ENCODE results near the gene SNAPC2. TPM values are rescaled to one million over a fixed set of nuclear protein-coding genes. Genes with fewer than 3 reads are reported as not detected.

SNAPC2 gene
- total and polyA plus RNA-seq, 2 donors from 2014 or later: 18.4 to 24.3 TPM

GRCh38 chr19:7895565-7895964 is 24.6 kb upstream of the SNAPC2 start:
- no peak for FAIRE-seq
- TF ChIP-seq CTCF (IDR thresholded peaks at IDR 0.05; ENCODE audit: borderline replicate concordance, extremely low read depth, insufficient read depth): no peak
- DNase-seq: no peak

GRCh38 chr19:7897292-7897691 is 22.8 kb upstream of the SNAPC2 start:
- DNase-seq: no peak
- FAIRE-seq: no peak
- intact Hi-C loops (cut with DNase I): no loop called here
- Histone ChIP-seq H3K4me3 (ENCODE audit: low read length in 3 of 3) (no peak overlapping the region), H3K27me3 (ENCODE audit: control insufficient read depth, insufficient read depth, low read length) (no peaks in the 10 kb centered on the region), H3K36me3 (ENCODE audit: control insufficient read depth in 2 of 3, insufficient read depth in 3 of 3, low read length in 3 of 3) (no peaks in the 10 kb centered on the region), H3K9me3 (ENCODE audit: control insufficient read depth in 2 of 3, insufficient read depth in 1 of 3, low read length in 3 of 3) (no peaks in the 10 kb centered on the region), H3K4me1 (ENCODE audit: control insufficient read depth in 2 of 3, insufficient read depth in 2 of 3, low read depth in 1 of 3, low read length in 3 of 3) (no peaks in the 10 kb centered on the region), H3K27ac (ENCODE audit: low read depth in 2 of 2, low read length in 2 of 2) (no peak overlapping the region), H3K9ac (ENCODE audit: low read length in 3 of 3) (no peak overlapping the region)
- no peak for TF ChIP-seq CTCF (IDR thresholded peaks at IDR 0.05; ENCODE audit: borderline replicate concordance, extremely low read depth, insufficient read depth)

More at GRCh38 chr19:7895565-7895964, 24.6 kb upstream of the SNAPC2 start:
- Histone ChIP-seq H3K27ac (ENCODE audit: low read depth in 2 of 2, low read length in 2 of 2) (no peak overlapping the region), H3K9me3 (ENCODE audit: control insufficient read depth in 2 of 3, insufficient read depth in 1 of 3, low read length in 3 of 3) (no peaks in the 10 kb centered on the region), H3K36me3 (ENCODE audit: control insufficient read depth in 2 of 3, insufficient read depth in 3 of 3, low read length in 3 of 3) (no peaks in the 10 kb centered on the region), H3K4me1 (ENCODE audit: control insufficient read depth in 2 of 3, insufficient read depth in 2 of 3, low read depth in 1 of 3, low read length in 3 of 3) (no peaks in the 10 kb centered on the region), H3K9ac (ENCODE audit: low read length in 3 of 3) (no peak overlapping the region), H3K27me3 (ENCODE audit: control insufficient read depth, insufficient read depth, low read length) (no peaks in the 10 kb centered on the region), H3K4me3 (ENCODE audit: low read length in 3 of 3) (no peak overlapping the region)
- intact Hi-C loops (cut with DNase I): no loop called here

- FAIRE-seq: no peak
- intact Hi-C loops (cut with DNase I): no loop called here
- Histone ChIP-seq H3K9ac (ENCODE audit: low read length in 3 of 3) (no peak overlapping the region), H3K9me3 (ENCODE audit: control insufficient read depth in 2 of 3, insufficient read depth in 1 of 3, low read length in 3 of 3) (no peaks in the 10 kb centered on the region), H3K4me3 (ENCODE audit: low read length in 3 of 3) (no peak overlapping the region), H3K27ac (ENCODE audit: low read depth in 2 of 2, low read length in 2 of 2) (no peak overlapping the region), H3K4me1 (ENCODE audit: control insufficient read depth in 2 of 3, insufficient read depth in 2 of 3, low read depth in 1 of 3, low read length in 3 of 3) (peaks cover 0 to 6% (median 4%) of the 10 kb centered on the region in 3 donors), H3K36me3 (ENCODE audit: control insufficient read depth in 2 of 3, insufficient read depth in 3 of 3, low read length in 3 of 3) (no peaks in the 10 kb centered on the region), H3K27me3 (ENCODE audit: control insufficient read depth, insufficient read depth, low read length) (no peaks in the 10 kb centered on the region)
- TF ChIP-seq CTCF (IDR thresholded peaks at IDR 0.05; ENCODE audit: borderline replicate concordance, extremely low read depth, insufficient read depth): no peak
- DNase-seq: no peak
Measured at GRCh38 chr19:7898967-7899366, 21.2 kb upstream of the SNAPC2 start.

- Histone ChIP-seq H3K27me3 (ENCODE audit: control insufficient read depth, insufficient read depth, low read length) (no peaks in the 10 kb centered on the region), H3K36me3 (ENCODE audit: control insufficient read depth in 2 of 3, insufficient read depth in 3 of 3, low read length in 3 of 3) (no peaks in the 10 kb centered on the region), H3K4me1 (ENCODE audit: control insufficient read depth in 2 of 3, insufficient read depth in 2 of 3, low read depth in 1 of 3, low read length in 3 of 3) (peaks cover 0 to 11% (median 7%) of the 10 kb centered on the region in 3 donors), H3K27ac (ENCODE audit: low read depth in 2 of 2, low read length in 2 of 2) (no peak overlapping the region), H3K9me3 (ENCODE audit: control insufficient read depth in 2 of 3, insufficient read depth in 1 of 3, low read length in 3 of 3) (no peaks in the 10 kb centered on the region), H3K9ac (ENCODE audit: low read length in 3 of 3) (no peak overlapping the region), H3K4me3 (ENCODE audit: low read length in 3 of 3) (no peak overlapping the region)
- FAIRE-seq (no peak), DNase-seq (peak in 3 of 5 donors; percentile 10 to 77 (median 55))
- intact Hi-C loops (cut with DNase I): no loop called here
- TF ChIP-seq CTCF (IDR thresholded peaks at IDR 0.05; ENCODE audit: borderline replicate concordance, extremely low read depth, insufficient read depth): no peak
Measured at GRCh38 chr19:7899751-7900378, 20.3 kb upstream of the SNAPC2 start.

Data from kidney (tissue), 14 donors.